WI38 (cell line): Measurements from ENCODE around the gene MTR.
"Not testable (repeated sequence)": the region's sequence is repeated elsewhere in the genome, so short reads cannot be mapped to it uniquely, and the experiment has no call there.

Source experiments
- H3K4me3 ChIP-seq: 2 replicates; pipeline ENCODE4 v1.5.1; 2011; ENCODE audit warnings: low read depth, mild to moderate bottlenecking, control low read depth, low read length
- CTCF ChIP-seq: IDR thresholded peaks from 2 replicates; pipeline ENCODE4 v1.5.1; 2012; ENCODE audit warnings: low read depth, mild to moderate bottlenecking, control low read depth, low read length

MTR gene

DNA sequence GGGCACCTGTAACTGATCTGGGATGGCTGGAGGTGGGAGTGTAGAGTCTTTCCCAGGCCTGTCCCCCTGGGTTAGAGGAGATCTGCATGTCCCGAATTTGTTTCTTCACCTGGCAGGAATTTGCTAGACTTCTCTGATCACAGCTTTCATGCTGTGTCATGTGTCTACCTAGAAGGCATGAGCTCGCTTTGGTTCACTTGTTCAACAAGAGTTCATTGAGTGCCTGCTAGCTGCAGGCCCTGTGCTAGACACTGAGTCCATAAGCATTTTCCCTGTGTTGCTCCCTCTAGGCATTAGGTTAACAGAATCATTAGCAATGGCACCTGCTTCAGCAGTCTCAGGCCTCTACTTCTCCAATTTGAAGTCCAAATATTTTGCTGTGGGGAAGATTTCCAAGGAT, 101.6 kb downstream of the MTR start:
- TF ChIP-seq CTCF: no peak
- H3K4me3 ChIP-seq: no peak overlapping the region

- no peak for TF ChIP-seq CTCF
- no peak overlapping the region for H3K4me3 ChIP-seq
Measured at GRCh38 chr1:236904892-236905741, 110.0 kb downstream of the MTR start.

GRCh38 chr1:236907205-236907604, 112.1 kb downstream of the MTR start:
- no peak for TF ChIP-seq CTCF
- no peak overlapping the region for H3K4me3 ChIP-seq

- no peak for TF ChIP-seq CTCF
Measured at GRCh38 chr1:236908669-236909068, 113.6 kb downstream of the MTR start.

GRCh38 chr1:236911047-236911446, 116.0 kb downstream of the MTR start:
- H3K4me3 ChIP-seq: not testable (repeated sequence)

More at GRCh38 chr1:236908669-236909068, 113.6 kb downstream of the MTR start:
- H3K4me3 ChIP-seq: no peak overlapping the region

- TF ChIP-seq CTCF: no peak
Measured at GRCh38 chr1:236913371-236914037, 118.4 kb downstream of the MTR start.

GRCh38 chr1:236914375-236914774, 119.3 kb downstream of the MTR start:
- no peak overlapping the region for H3K4me3 ChIP-seq
- no peak for TF ChIP-seq CTCF

More at GRCh38 chr1:236913371-236914037, 118.4 kb downstream of the MTR start:
- no peak overlapping the region for H3K4me3 ChIP-seq
